ENCODE measurements around the gene F2R. TPM values are rescaled to one million over a fixed set of nuclear protein-coding genes. Genes with fewer than 3 reads are reported as not detected.
A peak's percentile ranks its signal among the peaks of the same experiment; 100 is the strongest.

Gene F2R
- total and polyA plus RNA-seq, 2 donors (not counting 3 experiments of a cell fraction or from before 2014, with no cell fraction given) = 342 to 599 TPM

DNA sequence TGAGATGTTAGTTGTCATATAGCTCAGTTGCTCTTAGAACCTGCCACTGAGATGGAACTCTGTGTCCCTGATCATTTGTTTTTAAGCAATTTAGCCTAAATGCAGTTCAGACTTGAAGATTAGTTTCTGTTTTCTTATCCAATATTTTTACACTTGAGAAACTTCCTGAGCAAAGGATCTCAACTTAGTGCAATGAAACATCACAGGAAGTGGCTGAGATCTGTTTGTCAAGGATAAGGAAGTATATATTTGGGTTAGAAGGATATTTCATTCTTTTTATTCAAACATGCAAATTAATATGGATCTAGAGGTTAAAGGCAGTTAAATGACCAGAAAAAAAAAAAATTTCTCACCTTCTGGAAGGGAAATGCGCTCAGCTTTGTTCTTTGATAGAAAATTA, 19.7 kb upstream of the F2R start:
- POLR2A ChIA-PET = no interaction called here

GRCh38 chr5:76697670-76698069, 18.3 kb upstream of the F2R start:
- no peaks in the 10 kb centered on the region for H3K36me3 ChIP-seq (ENCODE audit: control insufficient read depth in 2 of 2, extremely low read depth in 1 of 2, insufficient read depth in 2 of 2, low read length in 2 of 2)
- no peaks in the 10 kb centered on the region for H3K9me3 ChIP-seq (replicated peaks; ENCODE audit: control insufficient read depth, insufficient read depth, low read length)
- dilution Hi-C loops (cut with MboI; ENCODE audit: extremely low pct_ligation_motif_present, low sequenced_read_pairs) (loop anchor here (25.0 kb wide), 1 partner anchor 115 kb away; the partner anchor contains the start of gene F2RL1), intact Hi-C loops (cut with micrococcal nuclease) (no loop called here)
- H3K27me3 ChIP-seq (ENCODE audit: control insufficient read depth in 2 of 2, insufficient read depth in 2 of 2, low read length in 2 of 2) = no peaks in the 10 kb centered on the region
- ChIA-PET POLR2A (no interaction called here), CTCF (interaction anchor here (0.9 to 1.5 kb wide), 2 partner anchors 40 to 45 kb away, joined by 3 read pairs; no protein-coding TSS in a partner anchor)
- H3K9me1 ChIP-seq (replicated peaks; ENCODE audit: control insufficient read depth, extremely low read depth, insufficient read depth, low read length) = no peaks in the 10 kb centered on the region
- no peaks in the 10 kb centered on the region for H3K79me2 ChIP-seq (ENCODE audit: control insufficient read depth, insufficient read depth, low read length)
- H4K20me1 ChIP-seq (replicated peaks; ENCODE audit: control insufficient read depth, extremely low read depth, insufficient read depth, low read length) = no peaks in the 10 kb centered on the region
- peak; percentile 7 for DNase-seq (ENCODE audit: low read depth, low spot score)
- H3K4me2 ChIP-seq (ENCODE audit: insufficient read depth, low read length) = no peak overlapping the region
- no peak overlapping the region for H3K4me3 ChIP-seq (replicated peaks in 1 of 3; ENCODE audit: insufficient read depth in 1 of 3, low read depth in 1 of 3, low read length in 3 of 3)
- peak overlapping the region; percentile 89 for H3K27ac ChIP-seq (ENCODE audit: insufficient read depth, low read depth, low read length)
- no peak overlapping the region for H2AFZ ChIP-seq (ENCODE audit: low read depth, low read length)
- TF ChIP-seq, protein P1, sequence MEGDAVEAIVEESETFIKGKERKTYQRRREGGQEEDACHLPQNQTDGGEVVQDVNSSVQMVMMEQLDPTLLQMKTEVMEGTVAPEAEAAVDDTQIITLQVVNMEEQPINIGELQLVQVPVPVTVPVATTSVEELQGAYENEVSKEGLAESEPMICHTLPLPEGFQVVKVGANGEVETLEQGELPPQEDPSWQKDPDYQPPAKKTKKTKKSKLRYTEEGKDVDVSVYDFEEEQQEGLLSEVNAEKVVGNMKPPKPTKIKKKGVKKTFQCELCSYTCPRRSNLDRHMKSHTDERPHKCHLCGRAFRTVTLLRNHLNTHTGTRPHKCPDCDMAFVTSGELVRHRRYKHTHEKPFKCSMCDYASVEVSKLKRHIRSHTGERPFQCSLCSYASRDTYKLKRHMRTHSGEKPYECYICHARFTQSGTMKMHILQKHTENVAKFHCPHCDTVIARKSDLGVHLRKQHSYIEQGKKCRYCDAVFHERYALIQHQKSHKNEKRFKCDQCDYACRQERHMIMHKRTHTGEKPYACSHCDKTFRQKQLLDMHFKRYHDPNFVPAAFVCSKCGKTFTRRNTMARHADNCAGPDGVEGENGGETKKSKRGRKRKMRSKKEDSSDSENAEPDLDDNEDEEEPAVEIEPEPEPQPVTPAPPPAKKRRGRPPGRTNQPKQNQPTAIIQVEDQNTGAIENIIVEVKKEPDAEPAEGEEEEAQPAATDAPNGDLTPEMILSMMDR (IDR thresholded peaks at IDR 0.05; ENCODE audit: extremely low read depth in 1 of 2, insufficient read depth in 1 of 2, low read depth in 1 of 2, low read length in 2 of 2) = no peak
- TF ChIP-seq JUN (IDR thresholded peaks at IDR 0.05; ENCODE audit: borderline replicate concordance, insufficient read depth, insufficient read length, low read depth) = no peak
- TF ChIP-seq EZH2 (IDR thresholded peaks at IDR 0.05; ENCODE audit: borderline replicate concordance, low read depth, low read length, severe bottlenecking) = no peak
- no peak for TF ChIP-seq FOS (IDR thresholded peaks at IDR 0.05; ENCODE audit: borderline replicate concordance, insufficient read depth, low read length)
- no peak overlapping the region for H3K9ac ChIP-seq (replicated peaks; ENCODE audit: extremely low read depth, insufficient read depth, low read length)
- peaks cover 48% of the 10 kb centered on the region for H3K4me1 ChIP-seq (ENCODE audit: control insufficient read depth, extremely low read depth, insufficient read depth, low read length)
- no TSS peak for BruUV-seq (replicated peaks)
- no peak for FAIRE-seq

More for the DNA sequence above, 19.7 kb upstream of the F2R start:
- Histone ChIP-seq H3K9me1 (replicated peaks; ENCODE audit: control insufficient read depth, extremely low read depth, insufficient read depth, low read length) (no peaks in the 10 kb centered on the region), H3K4me1 (ENCODE audit: control insufficient read depth, extremely low read depth, insufficient read depth, low read length) (peaks cover 59% of the 10 kb centered on the region), H3K36me3 (ENCODE audit: control insufficient read depth in 2 of 2, extremely low read depth in 1 of 2, insufficient read depth in 2 of 2, low read length in 2 of 2) (no peaks in the 10 kb centered on the region), H3K4me3 (replicated peaks in 1 of 3; ENCODE audit: insufficient read depth in 1 of 3, low read depth in 1 of 3, low read length in 3 of 3) (no peak overlapping the region), H3K27me3 (ENCODE audit: control insufficient read depth in 2 of 2, insufficient read depth in 2 of 2, low read length in 2 of 2) (no peaks in the 10 kb centered on the region), H3K9me3 (replicated peaks; ENCODE audit: control insufficient read depth, insufficient read depth, low read length) (no peaks in the 10 kb centered on the region), H3K27ac (ENCODE audit: insufficient read depth, low read depth, low read length) (peak overlapping the region; percentile 89), H4K20me1 (replicated peaks; ENCODE audit: control insufficient read depth, extremely low read depth, insufficient read depth, low read length) (no peaks in the 10 kb centered on the region), H3K4me2 (ENCODE audit: insufficient read depth, low read length) (peak overlapping the region; percentile 48), H3K79me2 (ENCODE audit: control insufficient read depth, insufficient read depth, low read length) (no peaks in the 10 kb centered on the region), H3K9ac (replicated peaks; ENCODE audit: extremely low read depth, insufficient read depth, low read length) (peak overlapping the region; percentile 53), H2AFZ (ENCODE audit: low read depth, low read length) (no peak overlapping the region)
- TF ChIP-seq JUN (IDR thresholded peaks at IDR 0.05; ENCODE audit: borderline replicate concordance, insufficient read depth, insufficient read length, low read depth) (peak; percentile 52), GATA2 (IDR thresholded peaks at IDR 0.05; ENCODE audit: insufficient read depth, insufficient read length, low read depth, low read length) (peak; percentile 79), POLR2A (IDR thresholded peaks at IDR 0.05; ENCODE audit: low read depth, low read length) (peak; percentile 24)
- TF ChIP-seq, protein P2, sequence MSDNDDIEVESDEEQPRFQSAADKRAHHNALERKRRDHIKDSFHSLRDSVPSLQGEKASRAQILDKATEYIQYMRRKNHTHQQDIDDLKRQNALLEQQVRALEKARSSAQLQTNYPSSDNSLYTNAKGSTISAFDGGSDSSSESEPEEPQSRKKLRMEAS (IDR thresholded peaks at IDR 0.05; ENCODE audit: insufficient read depth, insufficient read length) = no peak
- BruUV-seq (replicated peaks) = no TSS peak
- CTCF ChIA-PET = interaction anchor here (1.4 to 2.7 kb wide), 4 partner anchors 19 to 95 kb away, joined by 3 to 9 read pairs (median 6); no protein-coding TSS in a partner anchor
- DNase-seq (ENCODE audit: low read depth, low spot score) = peak; percentile 86
- dilution Hi-C loops (cut with MboI; ENCODE audit: extremely low pct_ligation_motif_present, low sequenced_read_pairs) (loop anchor here (25.0 kb wide), 1 partner anchor 116 kb away; the partner anchor contains the start of gene F2RL1), intact Hi-C loops (cut with micrococcal nuclease) (loop anchor here (1.0 kb wide), 2 partner anchors 8 to 19 kb away; no protein-coding TSS in a partner anchor)
- peak; percentile 90 for FAIRE-seq

Data from endothelial cell of umbilical vein (primary cell).